Left colon (tissue), 2 donors: ENCODE measurements around the gene TBXAS1. TPM values are rescaled to one million over a fixed set of nuclear protein-coding genes. Genes with fewer than 3 reads are reported as not detected.
"Not testable (repeated sequence)": the region's sequence is repeated elsewhere in the genome, so short reads cannot be mapped to it uniquely, and the experiment has no call there.

Experiments
- ATAC-seq: fragments of 200-7000 bp; cut with Tn5 transposase; one replicate; pipeline ENCODE4 v1.9.1; 2020; ENCODE audit warnings: mild to moderate bottlenecking, moderate library complexity
- DNase-seq, 2 donors: peaks; one replicate each; pipeline ENCODE4 v3.0.0-alpha.2; 2020
- intact Hi-C, 2 donors: fragments of 100-400 bp; cut with DNase I in 1 of 2; cut with micrococcal nuclease in 1 of 2; formaldehyde crosslinking; loops; one replicate each; pipeline versions ENCODE4 v1.11.2 to v1.14.0; 2022; cut with DNase I, micrococcal nuclease
- total RNA-seq, 2 donors: library from RNA; stranded (reverse); fragmentation: NEBNext Ultra II Directional; extraction: Animal tissue kit (Norgen Biotek cat#: 25700); gene quantifications; one replicate each; pipeline ENCODE4 v1.2.1, GENCODE V29; 2021
- donor health status: DM: no; HTN: no; CAD: no.
- donor health status: DM: yes; HTN: yes; CAD: no.

The TBXAS1 gene
- total RNA-seq, 2 donors from 2014 or later, result 8.4 to 10.3 TPM

- DNase-seq, ATAC-seq, intact Hi-C loops: not testable (repeated sequence)
Measured at GRCh38 chr7:139929221-139929620, 100.2 kb downstream of the TBXAS1 start.

DNA sequence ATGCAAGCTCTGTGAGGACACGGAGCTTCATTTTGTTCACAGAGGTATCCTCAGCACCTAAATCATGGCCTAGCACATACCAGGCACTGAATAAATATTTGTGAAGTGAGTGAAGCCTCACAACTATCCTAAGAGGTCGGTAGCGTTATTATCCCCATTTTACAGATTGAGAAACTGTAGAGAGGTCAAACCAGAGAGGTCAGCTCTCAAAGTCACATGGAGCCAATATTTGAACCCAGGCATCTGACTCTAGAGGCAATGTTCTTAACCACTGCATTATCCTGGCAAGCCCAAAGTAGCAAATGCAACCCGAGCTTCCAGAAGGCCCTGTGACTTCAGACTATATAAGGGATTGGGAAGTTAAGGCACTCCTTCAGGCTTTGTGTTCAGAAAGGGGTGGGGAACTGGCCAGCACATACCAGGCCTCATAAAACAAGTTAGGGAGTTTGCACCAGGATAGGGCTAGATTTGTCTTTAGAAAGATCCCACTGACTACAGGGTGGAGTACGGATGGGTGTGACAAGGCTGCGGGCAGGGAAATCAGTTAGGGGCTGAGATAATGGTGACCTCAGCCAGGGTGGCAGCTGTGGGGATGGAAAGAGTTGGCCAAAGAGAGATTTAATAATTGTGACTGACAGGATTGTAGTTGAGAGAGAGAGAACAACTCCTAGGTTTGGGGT lies 101.4 kb downstream of the TBXAS1 start:
- intact Hi-C loops, result no loop called here
- no peak for ATAC-seq
- DNase-seq, result no peak

GRCh38 chr7:139931190-139931934 lies 102.3 kb downstream of the TBXAS1 start:
- intact Hi-C loops, result no loop called here
- ATAC-seq, result no peak

DNA sequence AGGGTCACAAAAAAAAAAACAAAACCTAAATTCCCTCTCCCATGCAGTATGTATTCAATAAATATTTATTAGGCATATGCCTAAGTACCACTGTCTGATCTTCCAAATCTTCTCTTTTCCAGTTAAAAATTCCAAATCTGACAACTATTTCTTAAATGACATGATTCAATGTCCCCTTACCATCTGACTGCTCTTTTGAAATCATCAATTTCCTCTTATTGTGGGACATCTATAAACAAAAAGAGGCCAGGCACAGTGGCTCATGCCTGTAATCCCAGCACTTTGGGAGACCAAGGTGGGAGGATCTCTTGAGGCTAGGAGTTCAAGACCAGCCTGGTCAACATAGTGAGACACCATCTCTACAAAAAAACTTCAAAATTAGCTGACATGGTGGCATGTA lies 103.5 kb downstream of the TBXAS1 start:
- DNase-seq, result no peak
- no peak for ATAC-seq
- intact Hi-C loops, result no loop called here

More at GRCh38 chr7:139931190-139931934, 102.3 kb downstream of the TBXAS1 start:
- DNase-seq, result no peak

DNA sequence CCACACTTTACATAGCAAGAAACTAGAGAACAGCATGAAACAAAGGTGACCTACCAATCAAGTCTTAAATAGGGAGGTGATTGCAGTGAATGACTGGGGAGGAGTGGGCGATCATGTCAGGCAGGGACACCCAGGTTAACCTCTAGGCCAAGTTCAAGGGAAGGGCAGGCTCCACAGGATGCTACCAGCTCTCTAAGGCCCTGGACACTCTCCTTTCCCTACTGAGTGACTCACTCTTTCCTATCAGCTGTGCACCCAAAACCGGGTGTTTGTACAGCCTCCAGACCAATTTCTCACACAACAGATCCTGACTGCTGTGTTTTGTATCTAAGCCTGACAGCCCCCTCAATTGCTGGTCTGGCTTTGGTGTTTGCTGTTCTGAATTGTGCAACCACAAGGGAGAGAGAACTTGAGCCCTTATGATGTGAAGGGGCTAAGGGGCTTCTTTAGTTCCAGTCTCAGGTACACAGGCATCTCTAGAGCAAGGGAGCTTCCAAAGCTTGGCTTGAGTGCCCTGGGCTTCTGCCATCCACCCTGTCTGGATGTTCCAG lies 107.8 kb downstream of the TBXAS1 start:
- DNase-seq (no peak), ATAC-seq (no peak)
- intact Hi-C loops, result no loop called here

- intact Hi-C loops, result no loop called here
Measured at GRCh38 chr7:139937715-139938114, 108.7 kb downstream of the TBXAS1 start.

GRCh38 chr7:139940866-139941265 lies 111.8 kb downstream of the TBXAS1 start:
- intact Hi-C loops, result no loop called here
- ATAC-seq (no peak), DNase-seq (no peak)

More at GRCh38 chr7:139937715-139938114, 108.7 kb downstream of the TBXAS1 start:
- no peak for ATAC-seq
- no peak for DNase-seq

GRCh38 chr7:139941421-139941820 lies 112.4 kb downstream of the TBXAS1 start:
- intact Hi-C loops, result no loop called here
- DNase-seq (no peak), ATAC-seq (no peak)

DNA sequence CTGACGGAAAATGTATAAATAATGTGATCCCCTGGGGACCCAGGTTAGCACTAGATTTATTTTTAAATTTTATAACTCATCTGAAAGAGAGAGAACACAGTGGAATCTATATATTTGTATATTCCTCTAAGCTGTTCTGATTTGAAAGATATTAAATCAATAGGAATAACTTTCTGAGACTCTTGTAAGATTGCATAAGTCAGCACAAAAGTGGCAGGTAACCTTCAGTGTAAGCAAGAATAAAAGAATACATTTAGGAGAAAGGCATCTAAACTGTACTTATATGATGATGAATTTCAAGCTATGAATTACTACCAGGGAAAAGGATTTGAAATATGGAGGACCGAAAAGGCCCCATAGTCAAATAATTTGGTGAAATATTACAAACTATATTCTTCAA lies 112.8 kb downstream of the TBXAS1 start:
- ATAC-seq (no peak), DNase-seq (no peak)
- intact Hi-C loops, result no loop called here

DNA sequence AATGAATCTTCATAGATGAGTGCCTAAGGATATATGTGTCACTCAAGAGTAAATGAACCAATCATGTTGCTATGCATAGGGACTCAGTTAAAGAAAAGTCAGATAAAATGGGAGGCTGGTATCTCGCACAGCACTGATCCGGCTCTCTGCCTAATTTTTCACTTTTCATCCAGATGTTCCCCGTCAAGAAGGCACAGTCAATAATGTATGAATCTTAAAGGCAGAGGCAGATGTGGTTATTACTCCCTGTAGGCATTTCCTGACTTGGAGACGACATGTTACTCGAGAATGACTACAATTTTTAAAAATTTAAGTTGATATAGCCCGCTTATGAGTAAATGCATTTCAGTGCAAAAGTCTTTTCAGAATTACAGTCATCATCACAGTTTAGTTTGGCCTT lies 113.6 kb downstream of the TBXAS1 start:
- DNase-seq, result no peak
- intact Hi-C loops, result no loop called here
- no peak for ATAC-seq

- DNase-seq (no peak), ATAC-seq (no peak)
- intact Hi-C loops, result no loop called here
Measured at GRCh38 chr7:139943401-139943800, 114.3 kb downstream of the TBXAS1 start.

DNA sequence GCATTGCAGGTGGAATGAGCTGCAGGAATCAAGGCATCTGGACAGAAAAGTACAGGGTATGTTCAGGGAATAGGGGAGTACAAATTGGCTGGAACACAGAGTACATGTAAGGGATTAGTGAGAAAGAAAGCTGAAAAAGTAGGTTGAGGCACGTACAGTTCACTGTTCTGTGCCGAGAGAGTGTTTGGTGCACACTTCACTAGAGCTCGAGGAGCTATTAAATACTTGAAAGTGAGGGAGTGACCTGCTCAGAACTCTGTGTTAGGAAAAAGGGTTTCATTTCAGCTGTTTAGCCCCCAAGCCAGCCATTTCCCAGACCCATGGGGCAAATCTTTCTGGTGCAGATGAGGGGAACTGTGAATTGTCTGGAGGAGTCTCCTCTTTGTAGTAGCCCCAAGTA lies 115.2 kb downstream of the TBXAS1 start:
- intact Hi-C loops, result no loop called here
- DNase-seq, result no peak
- no peak for ATAC-seq

DNA sequence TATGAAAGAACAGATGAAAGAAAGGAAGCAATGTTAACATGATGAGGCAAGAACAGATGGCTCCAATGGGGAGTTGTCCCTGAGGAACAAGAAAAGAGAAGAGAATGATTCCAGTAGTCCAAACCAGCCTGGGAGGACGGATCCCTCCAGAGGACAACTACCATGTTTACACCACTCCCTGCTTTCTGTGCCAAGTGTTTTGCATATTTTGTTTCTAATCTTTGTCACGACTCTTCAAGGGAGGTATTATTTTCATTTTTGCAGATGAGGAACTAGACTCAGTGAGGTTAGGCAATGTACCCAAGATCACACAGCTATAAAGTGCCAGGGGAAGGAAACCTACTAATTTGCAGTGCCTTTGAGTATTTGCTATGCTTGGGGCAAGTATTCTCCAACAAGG lies 117.5 kb downstream of the TBXAS1 start:
- intact Hi-C loops, result no loop called here
- DNase-seq (no peak), ATAC-seq (no peak)

DNA sequence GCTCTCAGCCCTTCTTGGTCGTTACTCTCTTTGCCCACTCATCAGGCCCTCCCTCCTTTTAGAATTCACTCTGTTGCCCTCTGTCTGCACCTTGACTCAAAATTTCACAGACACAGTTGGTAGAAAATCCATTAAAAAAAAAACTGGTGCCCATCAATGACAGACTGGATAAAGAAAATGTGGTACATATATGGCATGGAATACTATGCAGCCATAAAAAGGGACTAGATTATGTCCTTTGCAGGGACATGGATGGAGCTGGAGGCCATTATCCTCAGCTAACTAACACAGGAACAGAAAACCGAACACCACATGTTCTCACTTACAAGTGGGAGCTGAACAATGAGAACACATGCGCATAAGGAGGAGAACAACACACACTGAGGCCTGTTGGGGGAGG lies 118.0 kb downstream of the TBXAS1 start:
- intact Hi-C loops, result no loop called here
- DNase-seq (no peak), ATAC-seq (no peak)

GRCh38 chr7:139948167-139948566 lies 119.1 kb downstream of the TBXAS1 start:
- ATAC-seq (no peak), DNase-seq (no peak)
- intact Hi-C loops, result no loop called here

DNA sequence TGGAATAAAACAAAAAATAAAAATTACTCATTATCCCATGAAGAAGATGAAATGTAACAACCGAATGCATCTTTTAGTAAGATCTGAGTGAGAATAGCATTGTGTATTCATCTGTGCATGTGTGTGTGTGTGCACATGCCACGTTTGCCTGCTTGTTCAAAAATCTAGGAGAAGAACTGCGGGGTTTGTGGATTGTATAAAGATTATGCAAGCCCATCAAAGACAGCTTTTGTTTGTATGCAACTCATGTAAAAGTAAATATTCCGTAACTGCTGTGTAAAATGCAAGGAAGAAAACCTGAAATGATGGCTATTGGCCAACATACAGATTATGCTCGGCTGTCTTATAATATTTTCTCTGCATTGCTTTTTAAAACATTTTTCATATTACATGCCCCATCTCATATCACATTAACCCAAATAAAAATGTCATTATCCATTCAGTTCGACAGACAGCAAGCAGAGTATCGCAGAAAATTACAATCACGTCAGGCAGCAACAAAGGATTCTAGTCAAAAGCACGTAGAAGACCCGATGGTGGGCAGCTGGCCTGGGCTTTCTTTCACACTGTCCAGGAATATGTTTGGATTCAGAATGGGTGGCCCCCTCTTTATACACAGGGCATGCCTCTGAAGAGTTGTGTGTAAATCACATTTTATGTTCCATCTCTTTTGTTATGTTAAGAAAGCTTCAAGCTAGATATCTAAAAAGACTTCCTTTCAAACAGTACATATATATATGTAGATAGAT lies 119.7 kb downstream of the TBXAS1 start:
- DNase-seq, result no peak

GRCh38 chr7:139949629-139950028 lies 120.6 kb downstream of the TBXAS1 start:
- ATAC-seq (no peak), DNase-seq (no peak)
- intact Hi-C loops, result no loop called here

More for the DNA sequence above, 119.7 kb downstream of the TBXAS1 start:
- ATAC-seq, result no peak
- intact Hi-C loops, result no loop called here

- intact Hi-C loops, result no loop called here
- ATAC-seq, result no peak
- no peak for DNase-seq
Measured at GRCh38 chr7:139950881-139951525, 121.9 kb downstream of the TBXAS1 start.

DNA sequence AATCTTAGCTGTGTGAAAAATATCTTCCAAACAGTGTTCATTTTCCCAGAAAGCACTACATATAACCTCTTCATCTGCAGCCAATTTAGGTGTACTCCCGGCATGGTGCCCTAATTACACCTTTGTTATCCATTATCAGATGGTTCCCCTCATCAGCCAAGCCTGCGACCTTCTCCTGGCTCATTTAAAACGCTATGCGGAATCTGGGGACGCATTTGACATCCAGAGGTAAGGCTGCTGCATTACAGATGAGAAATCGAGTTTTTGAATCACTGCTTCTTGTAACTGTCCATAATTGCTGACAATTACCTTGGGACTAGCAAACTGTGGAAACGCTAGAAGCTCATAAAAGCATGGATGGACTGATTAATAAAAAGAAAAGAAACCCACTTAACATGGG lies 124.2 kb downstream of the TBXAS1 start:
- ATAC-seq (no peak), DNase-seq (no peak)
- intact Hi-C loops, result no loop called here
